ENCODE measurements around the gene UEVLD. TPM values are rescaled to one million over a fixed set of nuclear protein-coding genes. Genes with fewer than 3 reads are reported as not detected.

The UEVLD gene
- total RNA-seq (2011; cell fraction: chromatin; rRNA removed; ENCODE audit: low replicate concordance), result 7.7 and 12.6 TPM in 2 replicates
- total RNA-seq (2011; cell fraction: nucleolus; rRNA removed), result 4.0 and 7.6 TPM in 2 replicates
- 9.5 and 15.5 TPM in 2 replicates for total RNA-seq (2011; cell fraction: nucleoplasm; rRNA removed)
- total RNA-seq (2014; rRNA removed), result 5.5 and 6.2 TPM in 2 replicates
- total RNA-seq (2014; rRNA removed; fragmentation: Illumina TruSeq; extraction: Trizol), result 12.6 and 15.1 TPM in 2 replicates
- total RNA-seq (2015; rRNA removed; fragmentation: Illumina TruSeq; extraction: Trizol), result 10.8 and 12.0 TPM in 2 replicates
- total RNA-seq (2021), result 7.2 and 8.4 TPM in 2 replicates
- polyA plus RNA-seq (2011; rRNA removed), result 7.8 and 11.9 TPM in 2 replicates
- 3.6 and 5.7 TPM in 2 replicates for polyA plus RNA-seq (2011; cell fraction: cytosol; rRNA removed)
- polyA plus RNA-seq (2011; cell fraction: nucleus; rRNA removed), result 3.3 and 3.7 TPM in 2 replicates
- polyA plus RNA-seq (2012), result 7.3 and 10.7 TPM in 2 replicates
- 8.7 and 9.6 TPM in 2 replicates for polyA plus RNA-seq (2014; fragmentation: Illumina TruSeq; extraction: Trizol)
- 1 to 10 TPM; 6.3 to 7.4 TPM for polyA plus RNA-seq (2014; fragmentation: Nextera tagmentation; extraction: Ambion mirVana)
- 4.7 and 8.0 TPM in 2 replicates for polyA plus RNA-seq (2014; rRNA removed)
- 14.2 and 15.7 TPM in 2 replicates for polyA minus RNA-seq (2011; rRNA and poly(A)+ RNA removed)
- 2.7 and 3.8 TPM in 2 replicates for polyA minus RNA-seq (2011; cell fraction: cytosol; rRNA and poly(A)+ RNA removed)
- 3.5 and 8.9 TPM in 2 replicates for polyA minus RNA-seq (2011; cell fraction: nucleus; rRNA and poly(A)+ RNA removed)
- Bru-seq, nascent RNA, result percentile 61 among the genes with signal in this experiment
- BruChase-seq, experiment 1, labeled RNA remaining after a 2-hour chase, result percentile 64 among the genes with signal in this experiment
- BruChase-seq, experiment 2, labeled RNA remaining after a 6-hour chase, result percentile 62 among the genes with signal in this experiment
- long read RNA-seq, experiment 1, full-length matches to known transcripts, result 23 of 30 reads
- long read RNA-seq, experiment 1, partial matches to known transcripts, result 4 of 30 reads
- long read RNA-seq, experiment 1, other reads (novel, unspliced or antisense), result 3 of 30 reads
- long read RNA-seq, experiment 2, partial matches to known transcripts, result 1 of 6 reads
- long read RNA-seq, experiment 2, other reads (novel, unspliced or antisense), result 3 of 6 reads
- long read RNA-seq, experiment 3, full-length matches to known transcripts, result 7 of 10 reads
- long read RNA-seq, experiment 3, partial matches to known transcripts, result 0 of 10 reads
- long read RNA-seq, experiment 3, other reads (novel, unspliced or antisense), result 3 of 10 reads

DNA sequence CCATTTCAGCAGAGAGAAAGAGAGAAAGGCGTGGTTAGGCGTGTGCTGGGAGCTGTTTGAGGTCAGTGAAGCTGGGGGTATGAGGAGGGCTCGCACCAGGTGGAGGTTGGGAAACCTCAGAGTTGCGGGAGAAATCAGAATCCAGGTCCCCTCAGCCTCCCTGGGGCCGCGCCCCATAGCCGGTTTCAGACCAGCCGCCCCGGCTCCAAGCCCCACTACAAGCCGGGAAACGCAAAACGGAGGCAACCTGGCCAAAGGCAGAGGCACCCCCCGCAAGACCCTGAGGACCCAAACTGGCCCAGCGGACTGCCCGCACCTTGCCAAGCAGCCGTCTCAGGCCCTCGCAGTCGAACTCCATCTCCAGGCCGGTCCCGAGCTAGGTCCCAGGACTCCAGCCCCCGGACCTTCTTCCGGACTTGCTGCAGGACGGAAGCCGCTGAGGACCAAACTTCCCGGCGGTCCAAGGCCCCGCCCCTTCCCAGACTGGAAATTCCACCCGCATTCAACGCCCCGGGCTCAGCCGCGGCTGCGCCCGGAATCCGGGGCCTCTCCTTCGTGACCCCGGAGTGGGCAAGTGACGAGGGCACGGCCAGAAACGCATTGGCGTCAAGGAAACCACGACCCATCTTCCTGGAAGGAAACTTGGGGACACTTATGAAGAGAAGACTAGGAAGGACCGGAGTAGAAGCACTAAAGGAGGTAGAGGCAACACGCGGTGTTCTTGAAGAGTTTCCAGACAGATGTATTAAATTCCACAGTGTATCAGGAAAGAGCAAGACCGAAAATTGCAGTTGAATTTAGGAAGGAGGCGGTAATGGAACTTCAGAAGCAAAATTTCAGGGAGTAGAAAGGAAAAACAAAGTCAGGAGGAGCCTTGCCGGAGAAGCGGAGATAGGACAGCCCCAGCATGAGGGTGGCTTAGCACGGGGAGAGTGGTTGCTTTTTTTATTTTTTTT, at the start of gene UEVLD:
Gene UEVLD, minus strand, starts transcription at position 438 of the 956 bp plus-strand sequence. Its CDS starts 80 bp downstream, at position 358.
- H3K9me1 ChIP-seq (ENCODE audit: control insufficient read depth, insufficient read depth, low read length), result no peaks in the 10 kb centered on the region
- ChIA-PET CTCF (ENCODE audit: low intra/inter-chr PET ratio) (no interaction called here), POLR2A (interaction anchor here (1.1 to 2.2 kb wide), 4 partner anchors 10 to 45 kb away, joined by 3 to 7 read pairs (median 6); no protein-coding TSS in a partner anchor)
- no peaks in the 10 kb centered on the region for H3K36me3 ChIP-seq (ENCODE audit: control insufficient read depth, insufficient read depth, low read length)
- H3K79me2 ChIP-seq (ENCODE audit: control insufficient read depth, insufficient read depth, low read length), result peaks cover 37% of the 10 kb centered on the region
- peaks cover 17% of the 10 kb centered on the region in 2 experiments; a peak in 4 of 5 replicates for H3K4me1 ChIP-seq (replicated peaks in 1 of 2; ENCODE audit: control insufficient read depth in 2 of 2, insufficient read depth in 2 of 2, low read length in 2 of 2)
- no peaks in the 10 kb centered on the region for H3K9me3 ChIP-seq (replicated peaks; ENCODE audit: control insufficient read depth, insufficient read depth, low read depth, low read length)
- intact Hi-C loops (cut with micrococcal nuclease), result loop anchor here (5.0 kb wide), 1 partner anchor 44 kb away; the partner anchor contains the start of gene SPTY2D1
- BruUV-seq (replicated peaks), result no TSS peak
- FAIRE-seq (peak; percentile 15), DNase-seq (ENCODE audit: extremely low read depth in 1 of 4, low spot score in 3 of 4) (peak; percentile 90 to 94 (median 92)), ATAC-seq (peak; percentile 89)
- peak within 1 kb of the TSS; percentile 88 for H3K4me3 ChIP-seq
- no peaks in the 10 kb centered on the region for H3K27me3 ChIP-seq (ENCODE audit: control insufficient read depth in 2 of 2, insufficient read depth in 2 of 2, low read length in 2 of 2)
- H3K27ac ChIP-seq (ENCODE audit: extremely low read depth, low read depth, low read length), result peak within 1 kb of the TSS; percentile 56
- H3K4me2 ChIP-seq (ENCODE audit: insufficient read depth, low read length), result peak within 1 kb of the TSS; percentile 87
- under 1% methylated on average over 49 of the region's 50 CpGs for WGBS (ENCODE audit: insufficient coverage, low coverage, missing lambda C conversion rate)
- H3K9ac ChIP-seq (ENCODE audit: insufficient read depth in 1 of 2, low read depth in 2 of 2, low read length in 2 of 2), result peak within 1 kb of the TSS; percentile 76 to 96
- H2AFZ ChIP-seq (ENCODE audit: low read depth, low read length), result peak within 1 kb of the TSS; percentile 91
- in situ Hi-C loops (cut with MboI), result no loop called here
- H4K20me1 ChIP-seq (replicated peaks; ENCODE audit: control insufficient read depth, insufficient read depth, low read length), result no peaks in the 10 kb centered on the region; the same call in 1 of the 2 replicates
- TF ChIP-seq L3MBTL2 (IDR thresholded peaks at IDR 0.05) (peak; percentile 80), PRDM10 (IDR thresholded peaks at IDR 0.05; ENCODE audit: partially characterized antibody) (peak; percentile 33), RBBP5 (IDR thresholded peaks at IDR 0.05; ENCODE audit: borderline replicate concordance, insufficient read depth, low read length, poor library complexity, severe bottlenecking) (peak; percentile 98), CTBP1 (IDR thresholded peaks at IDR 0.05; ENCODE audit: borderline replicate concordance) (peak; percentile 58; the same call in 1 of the 2 replicates), ETV5 (CRISPR knock-in tag; IDR thresholded peaks at IDR 0.05; ENCODE audit: low read depth) (peak; percentile 81), PHF8 (IDR thresholded peaks at IDR 0.05; ENCODE audit: borderline replicate concordance, low read length) (peak; percentile 93; the same call in 1 of the 2 replicates), ZFX (CRISPR knock-in tag; IDR thresholded peaks at IDR 0.05) (peak; percentile 83), RCOR1 (IDR thresholded peaks at IDR 0.05; ENCODE audit: borderline replicate concordance in 1 of 2, low read depth in 2 of 2, low read length in 2 of 2) (peak in 1 of 2 experiments; percentile 58; a peak in 1 of 4 replicates), ETS1 (conservative IDR thresholded peaks at IDR 0.05; ENCODE audit: control insufficient read depth, low read depth, low read length) (0 out of 2 replicates have a peak, but pooled peaks have one; percentile 39)
